HEK293 (cell line): ENCODE measurements around the gene STAP1.

Source experiments
- ZEB2 ChIP-seq: fragments of 450-650 bp; formaldehyde crosslinking; IDR thresholded peaks from 2 replicates; pipeline ENCODE4 v1.5.1; 2016; ENCODE audit warnings: missing biosample characterization, missing genetic modification characterization
- ZNF10 ChIP-seq: fragments of 450-650 bp; formaldehyde crosslinking; IDR thresholded peaks from 2 replicates; pipeline ENCODE4 v1.5.1; 2017; ENCODE audit warnings: missing biosample characterization, missing genetic modification characterization
- ZNF157 ChIP-seq: fragments of 450-650 bp; formaldehyde crosslinking; IDR thresholded peaks from 2 replicates; pipeline ENCODE4 v1.5.1; 2016; ENCODE audit warnings: missing biosample characterization, missing genetic modification characterization
- ZNF48 ChIP-seq: fragments of 450-650 bp; formaldehyde crosslinking; IDR thresholded peaks from 2 replicates; pipeline ENCODE4 v1.5.1; 2016; ENCODE audit warnings: missing biosample characterization, missing genetic modification characterization
- ZNF707 ChIP-seq: fragments of 450-650 bp; formaldehyde crosslinking; IDR thresholded peaks from 2 replicates; pipeline ENCODE4 v1.5.1; 2016; ENCODE audit warnings: missing biosample characterization, missing genetic modification characterization
- TF ChIP-seq, protein P1 (sequence below): fragments of 450-650 bp; formaldehyde crosslinking; IDR thresholded peaks from 2 replicates; pipeline ENCODE4 v1.5.1; 2016; ENCODE audit warnings: missing biosample characterization, missing genetic modification characterization
- TF ChIP-seq, protein P2 (sequence below): fragments of 450-650 bp; formaldehyde crosslinking; IDR thresholded peaks from 2 replicates; pipeline ENCODE4 v1.5.1; 2016; ENCODE audit warnings: missing biosample characterization, missing genetic modification characterization
- TF ChIP-seq, protein P3 (sequence below): fragments of 450-650 bp; formaldehyde crosslinking; IDR thresholded peaks from 2 replicates; pipeline ENCODE4 v1.5.1; 2016; ENCODE audit warnings: missing biosample characterization, missing genetic modification characterization
- TF ChIP-seq, protein P4 (sequence below): fragments of 450-650 bp; formaldehyde crosslinking; IDR thresholded peaks from 2 replicates; pipeline ENCODE4 v1.5.1; 2016; ENCODE audit warnings: missing biosample characterization, missing genetic modification characterization

DNA sequence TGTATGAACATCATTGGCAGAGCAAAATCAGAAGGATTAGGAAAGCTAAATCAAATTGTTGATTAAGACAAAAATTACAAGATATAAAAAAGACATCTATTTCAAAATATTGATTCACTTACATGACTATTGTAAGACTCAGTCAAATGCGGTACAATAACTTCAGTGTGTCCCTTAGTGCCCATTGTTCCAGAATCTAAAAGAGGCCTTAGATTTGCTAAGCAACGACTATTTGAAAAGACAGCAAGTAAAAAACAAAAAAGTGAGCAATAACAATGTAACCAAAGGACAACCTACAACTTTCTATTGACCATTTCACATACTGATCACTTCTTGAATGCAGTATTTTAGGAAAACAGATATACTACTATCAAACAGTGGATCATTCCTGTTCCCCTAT is 76.8 kb downstream of the STAP1 start:
- TF ChIP-seq ZNF157 (no peak), ZNF10 (tag by site-specific recombination) (no peak), ZEB2 (tag by site-specific recombination) (no peak), ZNF707 (tag by site-specific recombination) (no peak), ZNF48 (tag by site-specific recombination) (no peak)
- TF ChIP-seq, protein P1, sequence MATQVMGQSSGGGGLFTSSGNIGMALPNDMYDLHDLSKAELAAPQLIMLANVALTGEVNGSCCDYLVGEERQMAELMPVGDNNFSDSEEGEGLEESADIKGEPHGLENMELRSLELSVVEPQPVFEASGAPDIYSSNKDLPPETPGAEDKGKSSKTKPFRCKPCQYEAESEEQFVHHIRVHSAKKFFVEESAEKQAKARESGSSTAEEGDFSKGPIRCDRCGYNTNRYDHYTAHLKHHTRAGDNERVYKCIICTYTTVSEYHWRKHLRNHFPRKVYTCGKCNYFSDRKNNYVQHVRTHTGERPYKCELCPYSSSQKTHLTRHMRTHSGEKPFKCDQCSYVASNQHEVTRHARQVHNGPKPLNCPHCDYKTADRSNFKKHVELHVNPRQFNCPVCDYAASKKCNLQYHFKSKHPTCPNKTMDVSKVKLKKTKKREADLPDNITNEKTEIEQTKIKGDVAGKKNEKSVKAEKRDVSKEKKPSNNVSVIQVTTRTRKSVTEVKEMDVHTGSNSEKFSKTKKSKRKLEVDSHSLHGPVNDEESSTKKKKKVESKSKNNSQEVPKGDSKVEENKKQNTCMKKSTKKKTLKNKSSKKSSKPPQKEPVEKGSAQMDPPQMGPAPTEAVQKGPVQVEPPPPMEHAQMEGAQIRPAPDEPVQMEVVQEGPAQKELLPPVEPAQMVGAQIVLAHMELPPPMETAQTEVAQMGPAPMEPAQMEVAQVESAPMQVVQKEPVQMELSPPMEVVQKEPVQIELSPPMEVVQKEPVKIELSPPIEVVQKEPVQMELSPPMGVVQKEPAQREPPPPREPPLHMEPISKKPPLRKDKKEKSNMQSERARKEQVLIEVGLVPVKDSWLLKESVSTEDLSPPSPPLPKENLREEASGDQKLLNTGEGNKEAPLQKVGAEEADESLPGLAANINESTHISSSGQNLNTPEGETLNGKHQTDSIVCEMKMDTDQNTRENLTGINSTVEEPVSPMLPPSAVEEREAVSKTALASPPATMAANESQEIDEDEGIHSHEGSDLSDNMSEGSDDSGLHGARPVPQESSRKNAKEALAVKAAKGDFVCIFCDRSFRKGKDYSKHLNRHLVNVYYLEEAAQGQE = no peak
- TF ChIP-seq, protein P2, sequence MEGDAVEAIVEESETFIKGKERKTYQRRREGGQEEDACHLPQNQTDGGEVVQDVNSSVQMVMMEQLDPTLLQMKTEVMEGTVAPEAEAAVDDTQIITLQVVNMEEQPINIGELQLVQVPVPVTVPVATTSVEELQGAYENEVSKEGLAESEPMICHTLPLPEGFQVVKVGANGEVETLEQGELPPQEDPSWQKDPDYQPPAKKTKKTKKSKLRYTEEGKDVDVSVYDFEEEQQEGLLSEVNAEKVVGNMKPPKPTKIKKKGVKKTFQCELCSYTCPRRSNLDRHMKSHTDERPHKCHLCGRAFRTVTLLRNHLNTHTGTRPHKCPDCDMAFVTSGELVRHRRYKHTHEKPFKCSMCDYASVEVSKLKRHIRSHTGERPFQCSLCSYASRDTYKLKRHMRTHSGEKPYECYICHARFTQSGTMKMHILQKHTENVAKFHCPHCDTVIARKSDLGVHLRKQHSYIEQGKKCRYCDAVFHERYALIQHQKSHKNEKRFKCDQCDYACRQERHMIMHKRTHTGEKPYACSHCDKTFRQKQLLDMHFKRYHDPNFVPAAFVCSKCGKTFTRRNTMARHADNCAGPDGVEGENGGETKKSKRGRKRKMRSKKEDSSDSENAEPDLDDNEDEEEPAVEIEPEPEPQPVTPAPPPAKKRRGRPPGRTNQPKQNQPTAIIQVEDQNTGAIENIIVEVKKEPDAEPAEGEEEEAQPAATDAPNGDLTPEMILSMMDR (tag by site-specific recombination) = no peak
- TF ChIP-seq, protein P3, sequence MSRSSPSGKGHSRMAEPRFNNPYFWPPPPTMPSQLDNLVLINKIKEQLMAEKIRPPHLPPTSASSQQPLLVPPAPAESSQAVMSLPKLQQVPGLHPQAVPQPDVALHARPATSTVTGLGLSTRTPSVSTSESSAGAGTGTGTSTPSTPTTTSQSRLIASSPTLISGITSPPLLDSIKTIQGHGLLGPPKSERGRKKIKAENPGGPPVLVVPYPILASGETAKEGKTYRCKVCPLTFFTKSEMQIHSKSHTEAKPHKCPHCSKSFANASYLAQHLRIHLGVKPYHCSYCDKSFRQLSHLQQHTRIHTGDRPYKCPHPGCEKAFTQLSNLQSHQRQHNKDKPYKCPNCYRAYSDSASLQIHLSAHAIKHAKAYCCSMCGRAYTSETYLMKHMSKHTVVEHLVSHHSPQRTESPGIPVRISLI (tag by site-specific recombination) = no peak
- TF ChIP-seq, protein P4, sequence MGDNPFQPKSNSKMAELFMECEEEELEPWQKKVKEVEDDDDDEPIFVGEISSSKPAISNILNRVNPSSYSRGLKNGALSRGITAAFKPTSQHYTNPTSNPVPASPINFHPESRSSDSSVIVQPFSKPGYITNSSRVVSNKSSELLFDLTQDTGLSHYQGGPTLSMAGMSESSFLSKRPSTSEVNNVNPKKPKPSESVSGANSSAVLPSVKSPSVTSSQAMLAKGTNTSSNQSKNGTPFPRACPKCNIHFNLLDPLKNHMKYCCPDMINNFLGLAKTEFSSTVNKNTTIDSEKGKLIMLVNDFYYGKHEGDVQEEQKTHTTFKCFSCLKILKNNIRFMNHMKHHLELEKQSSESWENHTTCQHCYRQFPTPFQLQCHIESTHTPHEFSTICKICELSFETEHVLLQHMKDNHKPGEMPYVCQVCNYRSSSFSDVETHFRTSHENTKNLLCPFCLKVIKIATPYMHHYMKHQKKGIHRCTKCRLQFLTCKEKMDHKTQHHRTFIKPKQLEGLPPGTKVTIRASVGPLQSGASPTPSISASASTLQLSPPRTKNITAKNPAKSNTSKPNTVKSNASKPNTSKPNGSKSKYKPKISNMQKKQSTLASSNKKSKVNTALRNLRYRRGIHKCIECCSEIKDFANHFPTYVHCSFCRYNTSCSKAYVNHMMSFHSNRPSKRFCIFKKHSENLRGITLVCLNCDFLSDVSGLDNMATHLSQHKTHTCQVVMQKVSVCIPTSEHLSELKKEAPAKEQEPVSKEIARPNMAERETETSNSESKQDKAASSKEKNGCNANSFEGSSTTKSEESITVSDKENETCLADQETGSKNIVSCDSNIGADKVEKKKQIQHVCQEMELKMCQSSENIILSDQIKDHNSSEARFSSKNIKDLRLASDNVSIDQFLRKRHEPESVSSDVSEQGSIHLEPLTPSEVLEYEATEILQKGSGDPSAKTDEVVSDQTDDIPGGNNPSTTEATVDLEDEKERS (tag by site-specific recombination) = no peak
